ENCODE measurements around the gene ANAPC7.
"Not testable (repeated sequence)": the region's sequence is repeated elsewhere in the genome, so short reads cannot be mapped to it uniquely, and the experiment has no call there.

ANAPC7 gene

GRCh38 chr12:110373962-110374611 lies 29.4 kb downstream of the ANAPC7 start:
- no peak for DNase-seq

GRCh38 chr12:110373425-110373824 lies 30.1 kb downstream of the ANAPC7 start:
- DNase-seq = no peak

GRCh38 chr12:110373025-110373424 lies 30.5 kb downstream of the ANAPC7 start:
- DNase-seq = peak in 2 of 51 donors; percentile 4 to 11

GRCh38 chr12:110372056-110372425 lies 31.5 kb downstream of the ANAPC7 start:
- no peak for DNase-seq

- no peak for DNase-seq
Observed at GRCh38 chr12:110371408-110372055, 32.0 kb downstream of the ANAPC7 start.

- no peak for DNase-seq
Observed at GRCh38 chr12:110370732-110371231, 32.7 kb downstream of the ANAPC7 start.

- no peak for DNase-seq
Observed at GRCh38 chr12:110369992-110370391, 33.5 kb downstream of the ANAPC7 start.

- DNase-seq = peak in 5 of 51 donors; percentile 4 to 20 (median 17)
Observed at GRCh38 chr12:110367181-110367864, 36.2 kb downstream of the ANAPC7 start.

GRCh38 chr12:110366321-110367142 lies 37.0 kb downstream of the ANAPC7 start:
- no peak for DNase-seq

- no peak for DNase-seq
Observed at GRCh38 chr12:110365489-110366320, 37.8 kb downstream of the ANAPC7 start.

- DNase-seq = no peak
Observed at GRCh38 chr12:110361216-110361615, 42.3 kb downstream of the ANAPC7 start.

GRCh38 chr12:110358384-110359097 lies 45.0 kb downstream of the ANAPC7 start:
- not testable (repeated sequence) for DNase-seq

GRCh38 chr12:110355073-110355472 lies 48.4 kb downstream of the ANAPC7 start:
- DNase-seq = no peak

- DNase-seq = no peak
Observed at GRCh38 chr12:110354172-110354780, 49.2 kb downstream of the ANAPC7 start.

GRCh38 chr12:110353211-110353965 lies 50.1 kb downstream of the ANAPC7 start:
- no peak for DNase-seq

- DNase-seq = no peak
Observed at GRCh38 chr12:110352401-110352800, 51.1 kb downstream of the ANAPC7 start.

- no peak for DNase-seq
Observed at GRCh38 chr12:110351119-110351518, 52.4 kb downstream of the ANAPC7 start.

GRCh38 chr12:110349514-110350151 lies 53.9 kb downstream of the ANAPC7 start:
- DNase-seq = peak in 1 of 51 donors; percentile 5

Measured in hypothalamus (tissue), 51 donors.